K562 (cell line): ENCODE measurements around the gene DNAH5.

Experiments used
- AFF4 ChIP-seq: sonication (generic); formaldehyde crosslinking; IDR thresholded peaks from 2 replicates; pipeline ENCODE4 v1.8.0; 2023; ENCODE audit warnings: mild to moderate bottlenecking, missing genetic modification reagents
- CTCF ChIP-seq, 3 experiments: IDR thresholded peaks in 2 of 3; conservative IDR thresholded peaks in 1 of 3; 2 replicates each; pipeline ENCODE4 v1.5.1; 2011 to 2012; ENCODE audit warnings: low read length in 3 of 3, mild to moderate bottlenecking in 3 of 3, control low read depth in 2 of 3, improper control_type of control experiment in 1 of 3, inconsistent platforms in 1 of 3, low read depth in 1 of 3, mixed read lengths in 1 of 3, moderate library complexity in 1 of 3; ENCODE audit not compliant: insufficient read depth in 2 of 3
- EZH2 ChIP-seq: IDR thresholded peaks from 2 replicates; pipeline ENCODE4 v1.6.1; 2012; ENCODE audit warnings: low read depth, mild to moderate bottlenecking, inconsistent platforms, low read length, borderline replicate concordance

GRCh38 chr5:13692172-13692571 is 252.3 kb downstream of the DNAH5 start:
- no peak for TF ChIP-seq EZH2
- TF ChIP-seq CTCF (IDR thresholded peaks at IDR 0.05 in 2 of 3, conservative IDR thresholded peaks at IDR 0.05 in 1 of 3; ENCODE audit: insufficient read depth in 2 of 3, low read depth in 1 of 3, low read length in 3 of 3): no peak
- TF ChIP-seq AFF4 (CRISPR knock-in tag): no peak
